ACC112 (cell line): ENCODE measurements around the gene ZFYVE26.

Experiments
- H2AFZ ChIP-seq: fragments of 200-600 bp; sonication (generic); one replicate; pipeline ENCODE4 v1.6.0; 2017; ENCODE audit warnings: antibody characterized with exemption, low read length; ENCODE audit not compliant: unreplicated experiment
- H3K27ac ChIP-seq: fragments of 200-600 bp; sonication (generic); 2 replicates; pipeline ENCODE4 v1.5.1; 2014; ENCODE audit warnings: low read depth, mild to moderate bottlenecking, antibody characterized with exemption, low read length, moderate library complexity
- H3K27me3 ChIP-seq: fragments of 200-600 bp; sonication (generic); 2 replicates; pipeline ENCODE4 v1.6.1; 2014; ENCODE audit warnings: mild to moderate bottlenecking, antibody characterized with exemption, low read length, moderate library complexity, mixed read lengths; ENCODE audit not compliant: insufficient read depth
- H3K36me3 ChIP-seq: fragments of 200-600 bp; sonication (generic); 2 replicates; pipeline ENCODE4 v1.6.1; 2016; ENCODE audit warnings: mild to moderate bottlenecking, antibody characterized with exemption, low read length, moderate library complexity, mixed read lengths; ENCODE audit not compliant: insufficient read depth
- H3K4me1 ChIP-seq: fragments of 200-600 bp; sonication (generic); one replicate; pipeline ENCODE4 v1.6.1; 2016; ENCODE audit warnings: low read length, mixed read lengths; ENCODE audit not compliant: insufficient read depth, unreplicated experiment, control insufficient read depth
- H3K4me3 ChIP-seq: fragments of 200-600 bp; sonication (generic); 2 replicates; pipeline ENCODE4 v1.5.1; 2014; ENCODE audit warnings: mild to moderate bottlenecking, low read depth, low read length
- H3K79me2 ChIP-seq: fragments of 200-600 bp; sonication (generic); one replicate; pipeline ENCODE4 v1.6.0; 2016; ENCODE audit warnings: low read length; ENCODE audit not compliant: control insufficient read depth, unreplicated experiment, insufficient read depth

The ZFYVE26 gene

DNA sequence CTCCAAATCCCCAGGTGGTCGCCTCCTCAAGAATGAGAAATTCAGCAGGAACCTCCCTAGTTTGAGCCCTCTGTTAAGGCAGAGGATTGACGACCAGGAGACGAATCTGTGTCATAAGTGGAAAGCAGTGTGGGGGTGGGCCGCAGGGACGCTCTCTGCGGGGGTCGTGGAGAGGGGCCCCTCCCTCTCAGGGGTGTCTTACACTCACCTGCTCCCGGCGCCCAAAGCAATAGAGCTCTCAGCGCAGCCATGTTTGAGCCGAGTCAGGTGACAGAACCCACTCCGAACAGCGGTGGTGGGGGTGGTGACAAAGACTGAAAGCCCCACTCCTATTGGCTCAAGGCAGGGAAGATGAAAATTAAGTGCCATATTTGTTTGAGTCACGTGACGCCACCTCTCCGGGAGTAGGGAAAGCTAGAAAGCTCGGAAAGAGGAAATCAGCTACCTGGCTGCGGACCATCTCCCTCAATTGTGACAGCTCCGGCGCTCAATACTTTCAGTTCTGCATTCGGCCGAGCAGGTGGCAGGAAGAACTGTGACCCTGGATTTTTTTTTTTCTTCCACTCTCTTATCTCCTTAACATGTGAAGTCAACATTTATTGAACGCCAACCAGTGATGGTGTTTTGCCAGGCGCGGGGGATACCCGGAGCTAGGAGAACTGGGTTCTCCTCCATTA lies at the start of gene ZFYVE26:
ZFYVE26 (minus strand) TSS at position 265 of the 677 bp plus-strand sequence. CDS start 627 bp downstream, outside the sequence.
- Histone ChIP-seq H3K4me1 (peaks cover 20% of the 10 kb centered on the region), H3K79me2 (peaks cover 16% of the 10 kb centered on the region), H3K27me3 (no peaks in the 10 kb centered on the region), H3K36me3 (peaks cover 20% of the 10 kb centered on the region), H3K27ac (peak within 1 kb of the TSS; percentile 67), H2AFZ (peak within 1 kb of the TSS; percentile 58), H3K4me3 (peak within 1 kb of the TSS; percentile 91)

DNA sequence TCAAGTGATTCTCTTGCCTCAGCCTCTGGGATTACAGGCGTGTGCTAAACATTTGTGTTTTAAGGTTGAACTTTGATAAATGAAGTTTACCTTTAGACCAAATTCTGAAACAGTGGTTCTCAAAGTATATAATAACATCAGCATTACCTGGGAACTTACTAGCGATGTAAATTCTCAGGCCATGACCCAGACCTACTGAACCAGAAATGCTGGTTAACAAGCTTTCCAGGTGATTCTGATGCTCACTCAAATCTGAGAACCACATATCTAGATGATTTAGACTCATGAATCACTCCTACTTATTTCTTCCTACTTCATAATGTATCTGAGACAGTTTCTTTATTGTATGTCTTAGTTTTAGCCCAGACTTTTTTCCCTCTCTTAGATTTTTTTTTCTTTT lies 46.8 kb upstream of the ZFYVE26 start:
- H3K4me1 ChIP-seq: no peaks in the 10 kb centered on the region
- no peaks in the 10 kb centered on the region for H3K79me2 ChIP-seq
- no peak overlapping the region for H3K27ac ChIP-seq
- H2AFZ ChIP-seq: no peak overlapping the region
- no peak overlapping the region for H3K4me3 ChIP-seq
- H3K36me3 ChIP-seq: peaks cover 11% of the 10 kb centered on the region
- no peaks in the 10 kb centered on the region for H3K27me3 ChIP-seq

- H3K79me2 ChIP-seq: no peaks in the 10 kb centered on the region
- no peak overlapping the region for H3K4me3 ChIP-seq
- no peaks in the 10 kb centered on the region for H3K4me1 ChIP-seq
- no peak overlapping the region for H2AFZ ChIP-seq
- H3K27ac ChIP-seq: no peak overlapping the region
- H3K27me3 ChIP-seq: no peaks in the 10 kb centered on the region
- no peaks in the 10 kb centered on the region for H3K36me3 ChIP-seq
These were observed 42.9 kb upstream of the ZFYVE26 start for GRCh38 chr14:67859169-67859749.

DNA sequence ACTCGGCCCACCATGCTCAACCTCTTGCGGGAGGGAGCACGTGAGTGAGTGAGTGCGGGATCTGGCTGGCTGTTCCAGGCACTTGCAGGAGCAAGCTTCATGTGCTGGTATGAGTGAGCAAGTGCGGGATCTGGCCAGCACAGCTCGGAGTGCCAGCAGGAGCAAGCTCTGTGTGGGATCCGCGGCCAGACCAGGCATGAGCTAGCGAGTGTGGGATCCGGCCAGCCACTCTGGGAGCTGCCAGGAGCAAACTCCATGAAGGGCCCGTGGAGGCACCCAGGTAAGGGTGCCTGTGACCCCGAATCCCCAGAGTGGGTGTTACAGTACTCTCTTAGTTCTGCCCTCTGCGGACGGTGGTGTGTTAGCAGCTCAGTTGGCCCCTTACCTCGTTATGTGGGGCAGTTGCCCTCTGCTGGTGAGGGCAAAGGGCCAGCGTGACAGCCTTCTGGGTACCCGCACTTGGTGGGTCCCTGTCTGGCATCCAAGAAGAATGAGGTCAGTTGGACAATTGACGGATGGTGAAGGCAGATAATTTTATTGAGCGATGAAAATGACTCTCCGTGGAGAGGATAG lies 41.5 kb upstream of the ZFYVE26 start:
- Histone ChIP-seq H3K4me1 (no peaks in the 10 kb centered on the region), H2AFZ (no peak overlapping the region), H3K27me3 (no peaks in the 10 kb centered on the region), H3K27ac (no peak overlapping the region), H3K36me3 (no peaks in the 10 kb centered on the region), H3K79me2 (no peaks in the 10 kb centered on the region), H3K4me3 (no peak overlapping the region)

DNA sequence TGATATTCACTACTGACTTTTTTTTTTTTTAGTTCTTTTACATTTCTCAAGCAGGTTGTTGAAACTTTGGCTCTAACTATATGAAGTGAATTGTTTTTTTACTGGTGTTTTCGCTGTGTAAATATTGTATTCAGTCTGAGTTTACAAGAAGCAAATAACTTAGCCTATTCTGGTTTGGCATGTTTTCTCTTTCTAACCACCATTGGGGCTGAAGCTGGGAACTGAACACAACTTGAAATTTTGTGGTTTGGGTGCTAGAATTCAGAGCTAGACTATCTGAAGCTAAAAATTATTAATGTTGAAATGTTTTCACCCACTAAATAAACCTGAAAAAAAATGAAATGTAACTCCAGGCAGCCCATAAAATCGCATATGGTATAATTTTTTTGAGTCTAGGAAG lies 40.4 kb upstream of the ZFYVE26 start:
- Histone ChIP-seq H3K27me3 (no peaks in the 10 kb centered on the region), H2AFZ (no peak overlapping the region), H3K36me3 (no peaks in the 10 kb centered on the region), H3K4me1 (no peaks in the 10 kb centered on the region), H3K79me2 (no peaks in the 10 kb centered on the region), H3K4me3 (no peak overlapping the region), H3K27ac (no peak overlapping the region)

DNA sequence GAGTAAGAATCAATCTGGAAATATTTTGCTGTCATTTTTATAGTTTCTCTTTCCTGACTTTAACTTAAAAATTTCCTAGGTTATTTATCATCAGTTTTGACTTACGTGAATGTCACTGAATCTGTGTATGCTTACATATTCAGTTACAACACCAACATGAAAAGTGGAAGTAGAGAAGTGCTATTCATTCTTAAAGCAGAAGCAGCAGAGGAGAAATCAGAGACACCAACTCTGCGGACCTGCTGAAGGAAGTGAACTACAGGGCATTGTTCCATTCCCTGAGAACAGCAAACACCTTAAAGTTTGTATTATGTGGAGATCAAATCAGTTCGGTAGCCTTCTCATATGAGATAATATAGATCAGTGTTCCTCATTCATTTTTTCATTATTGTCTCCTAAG lies 37.3 kb upstream of the ZFYVE26 start:
- H3K27ac ChIP-seq: no peak overlapping the region
- peaks cover 2% of the 10 kb centered on the region for H3K79me2 ChIP-seq
- no peak overlapping the region for H2AFZ ChIP-seq
- 0 out of 2 replicates have a peak, but pooled peaks cover 2% of the 10 kb centered on the region for H3K36me3 ChIP-seq
- H3K4me3 ChIP-seq: no peak overlapping the region
- no peaks in the 10 kb centered on the region for H3K4me1 ChIP-seq
- H3K27me3 ChIP-seq: no peaks in the 10 kb centered on the region

GRCh38 chr14:67852926-67853604 lies 36.7 kb upstream of the ZFYVE26 start:
- Histone ChIP-seq H3K27me3 (no peaks in the 10 kb centered on the region), H3K27ac (no peak overlapping the region), H2AFZ (no peak overlapping the region), H3K79me2 (peaks cover 2% of the 10 kb centered on the region), H3K4me1 (no peaks in the 10 kb centered on the region), H3K4me3 (no peak overlapping the region), H3K36me3 (0 out of 2 replicates have a peak, but pooled peaks cover 5% of the 10 kb centered on the region)

DNA sequence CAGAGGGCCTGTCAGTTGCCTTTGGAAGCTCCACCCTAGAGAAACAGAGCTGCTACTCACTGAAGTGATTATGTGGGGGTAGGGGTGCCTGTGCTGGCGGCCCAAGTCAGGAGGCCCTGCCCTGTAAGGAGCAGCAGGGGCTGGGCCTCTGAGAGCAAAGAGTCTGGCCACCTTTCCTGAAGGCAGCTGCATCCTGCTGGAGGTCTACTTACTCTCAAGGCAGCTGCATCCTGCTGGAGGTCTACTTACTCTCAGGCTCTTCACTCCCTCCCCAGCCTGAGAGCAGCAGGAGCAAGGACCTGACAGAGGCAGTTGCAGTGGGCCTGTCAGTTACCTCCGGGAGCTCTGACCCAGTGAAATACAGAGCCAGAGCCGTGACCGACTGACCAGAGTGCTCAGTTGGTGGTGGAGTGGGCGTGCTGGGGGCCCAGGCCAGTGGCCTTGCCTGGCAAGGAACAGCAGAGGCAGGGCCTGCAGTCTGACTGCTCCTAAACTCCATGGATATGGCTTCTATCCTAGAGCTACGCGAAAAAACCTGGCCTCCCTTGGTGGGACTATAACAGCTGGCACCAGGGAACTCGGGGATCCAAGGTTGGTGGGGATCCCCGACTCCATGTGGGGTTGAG lies 35.5 kb upstream of the ZFYVE26 start:
- H3K4me1 ChIP-seq: no peaks in the 10 kb centered on the region
- H3K27ac ChIP-seq: no peak overlapping the region
- no peak overlapping the region for H3K4me3 ChIP-seq
- peaks cover 2% of the 10 kb centered on the region for H3K79me2 ChIP-seq
- 0 out of 2 replicates have a peak, but pooled peaks cover 5% of the 10 kb centered on the region for H3K36me3 ChIP-seq
- H3K27me3 ChIP-seq: no peaks in the 10 kb centered on the region
- H2AFZ ChIP-seq: no peak overlapping the region

DNA sequence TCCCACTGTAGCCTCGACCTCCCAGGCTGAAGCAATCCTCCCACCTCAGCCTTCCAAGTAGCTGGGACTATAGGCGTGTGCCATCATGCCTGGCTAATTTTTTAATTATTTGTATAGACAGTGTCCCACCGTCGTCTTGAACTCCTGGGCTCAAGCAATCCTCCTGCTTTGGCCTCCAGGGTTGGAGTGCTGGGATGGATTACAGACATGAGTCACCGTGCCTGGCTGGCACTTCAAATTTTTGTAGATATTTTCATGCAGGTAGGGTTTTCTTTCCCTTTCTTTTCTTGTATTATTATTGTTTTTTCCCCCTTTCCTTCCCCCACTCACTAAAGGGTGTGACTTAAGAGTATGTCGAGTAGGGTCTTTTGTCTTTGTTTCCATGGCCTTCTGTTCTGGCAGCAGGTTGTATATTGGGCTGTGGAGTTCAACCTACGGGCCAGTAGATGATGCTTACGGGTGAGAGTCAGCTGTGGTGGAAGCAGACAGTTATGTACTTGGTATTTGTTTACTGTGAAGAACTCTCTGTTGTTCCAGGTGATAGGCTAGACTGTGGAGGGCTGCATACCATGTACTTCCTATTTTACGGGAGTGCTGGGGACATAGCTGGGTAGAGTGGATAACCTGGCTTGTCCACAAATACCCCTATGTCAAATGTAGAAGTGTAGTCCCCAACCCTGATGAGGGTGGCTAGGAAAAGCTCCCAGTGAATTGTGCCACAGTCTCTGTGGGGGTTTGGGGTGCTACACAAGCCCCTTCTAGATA lies 33.9 kb upstream of the ZFYVE26 start:
- Histone ChIP-seq H3K4me1 (no peaks in the 10 kb centered on the region), H3K27ac (no peak overlapping the region), H3K36me3 (peaks cover 9% of the 10 kb centered on the region; the same call in 1 of the 2 replicates), H3K4me3 (no peak overlapping the region), H3K27me3 (no peaks in the 10 kb centered on the region), H3K79me2 (peaks cover 5% of the 10 kb centered on the region), H2AFZ (no peak overlapping the region)
